ENCODE results near the gene TRIM29. TPM values are rescaled to one million over a fixed set of nuclear protein-coding genes. Genes with fewer than 3 reads are reported as not detected.
A peak's percentile ranks its signal among the peaks of the same experiment; 100 is the strongest.

The TRIM29 gene
- total RNA-seq, 3 donors from 2014 or later, result 10.6 to 58.7 (median 45.9) TPM

- intact Hi-C loops (cut with DNase I; ENCODE audit: low total_unique reads), result no loop called here
- Histone ChIP-seq H3K4me1 (peaks cover 4 to 6% of the 10 kb centered on the region in 2 donors), H3K36me3 (no peaks in the 10 kb centered on the region), H3K27ac (peak overlapping the region; percentile 55 to 66), H3K27me3 (no peaks in the 10 kb centered on the region), H3K4me3 (no peak overlapping the region), H3K9me3 (no peaks in the 10 kb centered on the region)
- TF ChIP-seq, protein P1, sequence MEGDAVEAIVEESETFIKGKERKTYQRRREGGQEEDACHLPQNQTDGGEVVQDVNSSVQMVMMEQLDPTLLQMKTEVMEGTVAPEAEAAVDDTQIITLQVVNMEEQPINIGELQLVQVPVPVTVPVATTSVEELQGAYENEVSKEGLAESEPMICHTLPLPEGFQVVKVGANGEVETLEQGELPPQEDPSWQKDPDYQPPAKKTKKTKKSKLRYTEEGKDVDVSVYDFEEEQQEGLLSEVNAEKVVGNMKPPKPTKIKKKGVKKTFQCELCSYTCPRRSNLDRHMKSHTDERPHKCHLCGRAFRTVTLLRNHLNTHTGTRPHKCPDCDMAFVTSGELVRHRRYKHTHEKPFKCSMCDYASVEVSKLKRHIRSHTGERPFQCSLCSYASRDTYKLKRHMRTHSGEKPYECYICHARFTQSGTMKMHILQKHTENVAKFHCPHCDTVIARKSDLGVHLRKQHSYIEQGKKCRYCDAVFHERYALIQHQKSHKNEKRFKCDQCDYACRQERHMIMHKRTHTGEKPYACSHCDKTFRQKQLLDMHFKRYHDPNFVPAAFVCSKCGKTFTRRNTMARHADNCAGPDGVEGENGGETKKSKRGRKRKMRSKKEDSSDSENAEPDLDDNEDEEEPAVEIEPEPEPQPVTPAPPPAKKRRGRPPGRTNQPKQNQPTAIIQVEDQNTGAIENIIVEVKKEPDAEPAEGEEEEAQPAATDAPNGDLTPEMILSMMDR (IDR thresholded peaks at IDR 0.05), result no peak
- TF ChIP-seq POLR2AphosphoS5 (IDR thresholded peaks at IDR 0.05), result peak in 1 of 3 donors; percentile 38
- peak; percentile 68 to 69 for DNase-seq (ENCODE audit: low spot score in 2 of 2)
These were observed 12.9 kb downstream of the TRIM29 start for GRCh38 chr11:120125024-120125423.

DNA sequence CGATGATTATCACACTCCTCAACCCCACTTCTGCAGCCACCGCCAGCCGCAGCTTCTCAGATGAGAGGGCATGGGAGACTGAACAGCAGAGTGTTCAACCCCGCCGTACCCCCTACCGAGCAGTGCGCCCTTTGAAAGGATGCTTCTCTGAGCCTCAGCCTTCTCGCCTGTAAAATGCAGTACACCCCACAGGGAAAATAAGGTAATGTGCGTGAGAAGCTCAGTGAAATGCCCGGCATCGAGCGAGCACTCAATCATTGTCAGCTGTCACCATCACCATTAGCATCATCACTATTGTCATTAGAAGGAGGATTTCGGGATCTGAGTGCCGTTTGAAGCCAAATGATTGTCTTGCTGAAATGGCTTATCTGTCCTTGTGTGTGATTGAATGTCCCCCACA, 13.6 kb downstream of the TRIM29 start:
- Histone ChIP-seq H3K36me3 (no peaks in the 10 kb centered on the region), H3K27me3 (no peaks in the 10 kb centered on the region), H3K4me1 (peaks cover 3 to 6% of the 10 kb centered on the region in 2 donors), H3K4me3 (no peak overlapping the region), H3K9me3 (no peaks in the 10 kb centered on the region), H3K27ac (peak overlapping the region; percentile 55 to 66)
- intact Hi-C loops (cut with DNase I; ENCODE audit: low total_unique reads), result no loop called here
- no peak for TF ChIP-seq POLR2A (IDR thresholded peaks at IDR 0.05)
- no peak for TF ChIP-seq POLR2AphosphoS5 (IDR thresholded peaks at IDR 0.05)
- TF ChIP-seq, protein P1 (IDR thresholded peaks at IDR 0.05), result no peak
- DNase-seq (ENCODE audit: low spot score in 2 of 2), result no peak

- Histone ChIP-seq H3K27ac (peak overlapping the region; percentile 66 to 75), H3K4me3 (no peak overlapping the region), H3K36me3 (no peaks in the 10 kb centered on the region), H3K9me3 (no peaks in the 10 kb centered on the region), H3K27me3 (no peaks in the 10 kb centered on the region), H3K4me1 (peaks cover 0 to 6% of the 10 kb centered on the region in 2 donors)
- TF ChIP-seq POLR2AphosphoS5 (IDR thresholded peaks at IDR 0.05), result no peak
- TF ChIP-seq, protein P1 (IDR thresholded peaks at IDR 0.05), result no peak
- intact Hi-C loops (cut with DNase I; ENCODE audit: low total_unique reads), result no loop called here
- DNase-seq (ENCODE audit: low spot score in 2 of 2), result no peak
These were observed 14.0 kb downstream of the TRIM29 start for GRCh38 chr11:120123946-120124345.

- intact Hi-C loops (cut with DNase I; ENCODE audit: low total_unique reads), result no loop called here
- DNase-seq (ENCODE audit: low spot score in 2 of 2), result no peak
- Histone ChIP-seq H3K36me3 (no peaks in the 10 kb centered on the region), H3K27ac (peak overlapping the region; percentile 66 to 75), H3K9me3 (no peaks in the 10 kb centered on the region), H3K4me1 (peaks cover 0 to 3% of the 10 kb centered on the region in 2 donors), H3K27me3 (no peaks in the 10 kb centered on the region), H3K4me3 (no peak overlapping the region)
- TF ChIP-seq POLR2A (IDR thresholded peaks at IDR 0.05), result no peak
- TF ChIP-seq, protein P1 (IDR thresholded peaks at IDR 0.05), result no peak
These were observed 14.8 kb downstream of the TRIM29 start for GRCh38 chr11:120122924-120123683.

GRCh38 chr11:120121914-120122473, 15.9 kb downstream of the TRIM29 start:
- Histone ChIP-seq H3K9me3 (no peaks in the 10 kb centered on the region), H3K27ac (peak overlapping the region; percentile 66 to 75), H3K4me1 (no peaks in the 10 kb centered on the region), H3K36me3 (no peaks in the 10 kb centered on the region), H3K4me3 (no peak overlapping the region), H3K27me3 (no peaks in the 10 kb centered on the region)
- intact Hi-C loops (cut with DNase I; ENCODE audit: low total_unique reads), result no loop called here
- no peak for TF ChIP-seq POLR2AphosphoS5 (IDR thresholded peaks at IDR 0.05)
- TF ChIP-seq, protein P1 (IDR thresholded peaks at IDR 0.05), result no peak
- no peak for TF ChIP-seq POLR2A (IDR thresholded peaks at IDR 0.05)
- peak in 1 of 2 donors; percentile 70 for DNase-seq (ENCODE audit: low spot score in 2 of 2)
